Skeletal muscle tissue (tissue), 4 donors: ENCODE data around the gene TBC1D10A. TPM values are rescaled to one million over a fixed set of nuclear protein-coding genes. Genes with fewer than 3 reads are reported as not detected.
A peak's percentile ranks its signal among the peaks of the same experiment; 100 is the strongest.
"Not testable (repeated sequence)": the region's sequence is repeated elsewhere in the genome, so short reads cannot be mapped to it uniquely, and the experiment has no call there.

Source experiments
- H3K27ac ChIP-seq: one replicate; pipeline ENCODE4 v1.7.0; 2013; ENCODE audit warnings: mild to moderate bottlenecking, low read depth, low read length, inconsistent platforms
- H3K27me3 ChIP-seq, 3 donors: one replicate each; pipeline ENCODE4 v1.7.0; 2013; ENCODE audit warnings: low read length in 3 of 3; ENCODE audit not compliant: control insufficient read depth in 3 of 3, insufficient read depth in 3 of 3
- H3K36me3 ChIP-seq, 3 donors: one replicate each; pipeline ENCODE4 v1.7.0; 2013; ENCODE audit warnings: low read length in 3 of 3; ENCODE audit not compliant: control insufficient read depth in 3 of 3, insufficient read depth in 3 of 3
- H3K4me1 ChIP-seq, 3 donors: one replicate each; pipeline ENCODE4 v1.7.0; 2013; ENCODE audit warnings: low read length in 3 of 3, mild to moderate bottlenecking in 3 of 3; ENCODE audit not compliant: control insufficient read depth in 3 of 3, insufficient read depth in 3 of 3
- H3K4me3 ChIP-seq, 3 donors: one replicate each; pipeline ENCODE4 v1.7.0; 2013; ENCODE audit warnings: low read length in 3 of 3
- H3K9ac ChIP-seq, 3 donors: one replicate each; pipeline ENCODE4 v1.7.0; 2013; ENCODE audit warnings: low read length in 3 of 3, mild to moderate bottlenecking in 3 of 3, moderate library complexity in 2 of 3, low read depth in 1 of 3
- H3K9me3 ChIP-seq, 3 donors: one replicate each; pipeline ENCODE4 v1.7.0; 2013; ENCODE audit warnings: low read length in 3 of 3; ENCODE audit not compliant: control insufficient read depth in 3 of 3
- total RNA-seq: library from RNA; depleted of rRNA; stranded (reverse); fragments of >200 nt; gene quantifications from one replicate; pipeline ENCODE4 v1.2.3, GENCODE V29; 2014
- donor health status: Osteomylitis.

TBC1D10A gene
- total RNA-seq, 1 donor from 2014 or later, result 7.3 TPM

- H3K4me1 ChIP-seq, result peaks cover 0 to 9% (median 0%) of the 10 kb centered on the region in 3 donors
- H3K27ac ChIP-seq, result no peak overlapping the region
- H3K9ac ChIP-seq, result no peak overlapping the region
- no peaks in the 10 kb centered on the region for H3K9me3 ChIP-seq
- H3K27me3 ChIP-seq, result no peaks in the 10 kb centered on the region
- H3K36me3 ChIP-seq, result peaks cover 54 to 78% (median 71%) of the 10 kb centered on the region in 3 donors
- no peak overlapping the region for H3K4me3 ChIP-seq
Observed at GRCh38 chr22:30348404-30348803, 21.7 kb upstream of the TBC1D10A start.

- Histone ChIP-seq H3K4me3 (no peak overlapping the region), H3K9me3 (no peaks in the 10 kb centered on the region), H3K36me3 (peaks cover 59 to 82% (median 75%) of the 10 kb centered on the region in 3 donors), H3K27me3 (no peaks in the 10 kb centered on the region), H3K27ac (no peak overlapping the region), H3K9ac (no peak overlapping the region), H3K4me1 (peaks cover 0 to 9% (median 1%) of the 10 kb centered on the region in 3 donors)
Observed at GRCh38 chr22:30347255-30347892, 20.6 kb upstream of the TBC1D10A start.

GRCh38 chr22:30344447-30345200 lies 17.9 kb upstream of the TBC1D10A start:
- H3K27me3 ChIP-seq, result no peaks in the 10 kb centered on the region
- H3K4me3 ChIP-seq, result no peak overlapping the region
- peaks cover 18 to 25% (median 25%) of the 10 kb centered on the region in 3 donors for H3K4me1 ChIP-seq
- H3K27ac ChIP-seq, result no peak overlapping the region
- H3K9me3 ChIP-seq, result no peaks in the 10 kb centered on the region
- H3K9ac ChIP-seq, result no peak overlapping the region
- peaks cover 74 to 84% (median 83%) of the 10 kb centered on the region in 3 donors for H3K36me3 ChIP-seq

- Histone ChIP-seq H3K4me1 (peaks cover 39 to 52% (median 40%) of the 10 kb centered on the region in 3 donors), H3K9ac (peak overlapping the region in 2 of 3 donors; percentile 27 to 54), H3K27ac (no peak overlapping the region), H3K9me3 (no peaks in the 10 kb centered on the region), H3K4me3 (no peak overlapping the region), H3K36me3 (peaks cover 93 to 96% (median 94%) of the 10 kb centered on the region in 3 donors), H3K27me3 (no peaks in the 10 kb centered on the region)
Observed at GRCh38 chr22:30340911-30341685, 14.4 kb upstream of the TBC1D10A start.

- peaks cover 93 to 96% (median 94%) of the 10 kb centered on the region in 3 donors for H3K36me3 ChIP-seq
- H3K9ac ChIP-seq, result peak overlapping the region in 1 of 3 donors; percentile 50
- H3K4me3 ChIP-seq, result no peak overlapping the region
- no peak overlapping the region for H3K27ac ChIP-seq
- peaks cover 39 to 52% (median 40%) of the 10 kb centered on the region in 3 donors for H3K4me1 ChIP-seq
- no peaks in the 10 kb centered on the region for H3K9me3 ChIP-seq
- no peaks in the 10 kb centered on the region for H3K27me3 ChIP-seq
Observed at GRCh38 chr22:30338802-30339201, 12.1 kb upstream of the TBC1D10A start.

GRCh38 chr22:30338341-30338740 lies 11.6 kb upstream of the TBC1D10A start:
- H3K9ac ChIP-seq, result peak overlapping the region in 1 of 3 donors; percentile 50
- not testable (repeated sequence) for H3K27me3 ChIP-seq, H3K4me3 ChIP-seq, H3K9me3 ChIP-seq, H3K27ac ChIP-seq
- peaks cover 92 to 96% (median 94%) of the 10 kb centered on the region in 3 donors for H3K36me3 ChIP-seq
- peaks cover 39 to 52% (median 40%) of the 10 kb centered on the region in 3 donors for H3K4me1 ChIP-seq

GRCh38 chr22:30337461-30337778 lies 10.7 kb upstream of the TBC1D10A start:
- no peak overlapping the region for H3K9ac ChIP-seq
- no peaks in the 10 kb centered on the region for H3K9me3 ChIP-seq
- no peak overlapping the region for H3K4me3 ChIP-seq
- H3K4me1 ChIP-seq, result peaks cover 39 to 51% (median 40%) of the 10 kb centered on the region in 3 donors
- peaks cover 92 to 96% (median 94%) of the 10 kb centered on the region in 3 donors for H3K36me3 ChIP-seq
- no peak overlapping the region for H3K27ac ChIP-seq
- H3K27me3 ChIP-seq, result no peaks in the 10 kb centered on the region

GRCh38 chr22:30336752-30337460 lies 10.2 kb upstream of the TBC1D10A start:
- Histone ChIP-seq H3K27ac (no peak overlapping the region), H3K9ac (peak overlapping the region in 1 of 3 donors; percentile 16), H3K4me3 (no peak overlapping the region), H3K27me3 (no peaks in the 10 kb centered on the region), H3K36me3 (peaks cover 90 to 94% (median 94%) of the 10 kb centered on the region in 3 donors), H3K4me1 (peaks cover 35 to 46% (median 37%) of the 10 kb centered on the region in 3 donors), H3K9me3 (no peaks in the 10 kb centered on the region)

GRCh38 chr22:30335236-30335635 lies 8.5 kb upstream of the TBC1D10A start:
- peaks cover 78 to 85% (median 80%) of the 10 kb centered on the region in 3 donors for H3K36me3 ChIP-seq
- peaks cover 21 to 30% (median 22%) of the 10 kb centered on the region in 3 donors for H3K4me1 ChIP-seq
- H3K27me3 ChIP-seq, result no peaks in the 10 kb centered on the region

More at GRCh38 chr22:30335236-30335635, 8.5 kb upstream of the TBC1D10A start:
- Histone ChIP-seq H3K4me3 (no peak overlapping the region), H3K9ac (no peak overlapping the region), H3K27ac (no peak overlapping the region), H3K9me3 (no peaks in the 10 kb centered on the region)
